Esophagus muscularis mucosa (tissue), 4 donors: ENCODE data around the gene SLC4A5. TPM values are rescaled to one million over a fixed set of nuclear protein-coding genes. Genes with fewer than 3 reads are reported as not detected.

ENCODE experiments used
- DNase-seq: peaks from one replicate; pipeline ENCODE4 v3.0.0-alpha.2; 2017; ENCODE audit errors: extremely low spot score
- H3K27ac ChIP-seq, 4 donors: fragments of 200-600 bp; sonication (generic); replicated peaks in 1 of 4; 1 replicate in 3 of 4; 2 replicates in 1 of 4; pipeline ENCODE4 v1.5.1; 2016 to 2019; ENCODE audit warnings: mild to moderate bottlenecking in 1 of 4
- H3K27me3 ChIP-seq, 4 donors: fragments of 200-600 bp; sonication (generic); one replicate each; pipeline versions ENCODE4 v1.5.1 to v1.6.0; 2016 to 2019
- H3K36me3 ChIP-seq, 4 donors: fragments of 200-600 bp; sonication (generic); one replicate each; pipeline ENCODE4 v1.5.1; 2016 to 2019
- H3K4me1 ChIP-seq, 4 donors: fragments of 200-600 bp; sonication (generic); one replicate each; pipeline ENCODE4 v1.5.1; 2016 to 2019
- H3K4me3 ChIP-seq, 4 donors: fragments of 200-600 bp; sonication (generic); 1 replicate in 2 of 4; 2 replicates in 2 of 4; pipeline ENCODE4 v1.5.1; 2016 to 2019; ENCODE audit warnings: mild to moderate bottlenecking in 4 of 4, moderate library complexity in 1 of 4
- H3K9me3 ChIP-seq, 4 donors: fragments of 200-600 bp; sonication (generic); 1 replicate in 3 of 4; 2 replicates in 1 of 4; pipeline ENCODE4 v1.5.1; 2016 to 2019
- CTCF ChIP-seq, 3 experiments: fragments of 200-600 bp in 2 of 3; fragments of 450-650 bp in 1 of 3; sonication (generic) in 2 of 3; IDR thresholded peaks; one replicate each; pipeline ENCODE4 v1.5.1; 2017 to 2019; ENCODE audit warnings: antibody characterized with exemption in 3 of 3, mild to moderate bottlenecking in 2 of 3, moderate library complexity in 1 of 3
- EP300 ChIP-seq: sonication (generic); formaldehyde crosslinking; IDR thresholded peaks from one replicate; pipeline ENCODE4 v1.6.1; 2017; ENCODE audit warnings: antibody characterized with exemption
- POLR2A ChIP-seq: fragments of 450-650 bp; IDR thresholded peaks from one replicate; pipeline ENCODE4 v1.6.1; 2017; ENCODE audit warnings: antibody characterized with exemption, moderate library complexity, mild to moderate bottlenecking, low read depth
- POLR2AphosphoS5 ChIP-seq, 2 donors: sonication (generic); formaldehyde crosslinking; IDR thresholded peaks; one replicate each; pipeline ENCODE4 v1.6.1; 2017; ENCODE audit warnings: antibody characterized with exemption in 2 of 2
- WGBS: methylation state at CpG from one replicate; pipeline ENCODE4 v1.1.5; 2018; 5-methylcytosine and 5-hydroxymethylcytosine counted together
- intact Hi-C: fragments of 100-400 bp; cut with DNase I; formaldehyde crosslinking; loops from one replicate; pipeline ENCODE4 v1.15.1; 2023
- total RNA-seq, 4 donors: library from RNA; depleted of rRNA; stranded (reverse); fragments of >200 nt; gene quantifications; one replicate each; pipeline versions ENCODE4 v1.1.0 to v1.2.1, GENCODE V29; 2016

Gene SLC4A5
- total RNA-seq, 4 donors from 2014 or later: 0.50 to 1.8 (median 1.4) TPM

- DNase-seq: no peak
- intact Hi-C loops: no loop called here
- TF ChIP-seq CTCF (IDR thresholded peaks at IDR 0.05): no peak
- no peak for TF ChIP-seq EP300
- TF ChIP-seq POLR2AphosphoS5 (IDR thresholded peaks at IDR 0.05): no peak
- TF ChIP-seq POLR2A: no peak
- Histone ChIP-seq H3K9me3 (no peaks in the 10 kb centered on the region), H3K36me3 (peaks cover 0 to 22% (median 3%) of the 10 kb centered on the region in 4 donors), H3K4me3 (no peak overlapping the region), H3K27ac (no peak overlapping the region), H3K4me1 (no peaks in the 10 kb centered on the region), H3K27me3 (no peaks in the 10 kb centered on the region)
- WGBS: 86% methylated on average over 1 of the region's 1 CpG
These were observed 45.3 kb downstream of the SLC4A5 start for GRCh38 chr2:74297950-74298349.

DNA sequence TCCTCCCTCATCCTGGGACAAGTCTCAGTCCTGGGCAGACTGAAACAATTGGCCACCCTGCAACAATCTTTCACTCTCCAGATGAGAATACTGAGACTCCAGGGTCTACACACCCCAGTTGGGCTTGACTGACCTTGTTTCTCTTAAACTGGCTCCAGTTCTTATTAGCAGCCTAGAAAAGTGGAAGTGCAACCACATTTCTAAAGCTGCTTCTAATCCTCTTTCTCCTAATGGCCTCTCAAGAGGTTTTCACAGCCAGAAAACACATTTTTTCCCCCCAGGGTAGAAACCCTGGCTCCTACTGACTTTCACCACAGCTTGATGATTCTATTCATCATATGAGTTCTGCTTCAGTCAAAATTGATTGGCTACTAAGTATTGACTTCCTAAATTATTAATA, 45.8 kb downstream of the SLC4A5 start:
- H3K36me3 ChIP-seq: peaks cover 0 to 25% (median 2%) of the 10 kb centered on the region in 4 donors
- no peak for DNase-seq
- H3K9me3 ChIP-seq: no peaks in the 10 kb centered on the region
- no peak for TF ChIP-seq POLR2AphosphoS5 (IDR thresholded peaks at IDR 0.05)
- TF ChIP-seq POLR2A: no peak
- TF ChIP-seq EP300: no peak
- no peak for TF ChIP-seq CTCF (IDR thresholded peaks at IDR 0.05)
- no peaks in the 10 kb centered on the region for H3K4me1 ChIP-seq
- no peaks in the 10 kb centered on the region for H3K27me3 ChIP-seq
- no peak overlapping the region for H3K4me3 ChIP-seq
- intact Hi-C loops: no loop called here
- no peak overlapping the region for H3K27ac ChIP-seq

DNA sequence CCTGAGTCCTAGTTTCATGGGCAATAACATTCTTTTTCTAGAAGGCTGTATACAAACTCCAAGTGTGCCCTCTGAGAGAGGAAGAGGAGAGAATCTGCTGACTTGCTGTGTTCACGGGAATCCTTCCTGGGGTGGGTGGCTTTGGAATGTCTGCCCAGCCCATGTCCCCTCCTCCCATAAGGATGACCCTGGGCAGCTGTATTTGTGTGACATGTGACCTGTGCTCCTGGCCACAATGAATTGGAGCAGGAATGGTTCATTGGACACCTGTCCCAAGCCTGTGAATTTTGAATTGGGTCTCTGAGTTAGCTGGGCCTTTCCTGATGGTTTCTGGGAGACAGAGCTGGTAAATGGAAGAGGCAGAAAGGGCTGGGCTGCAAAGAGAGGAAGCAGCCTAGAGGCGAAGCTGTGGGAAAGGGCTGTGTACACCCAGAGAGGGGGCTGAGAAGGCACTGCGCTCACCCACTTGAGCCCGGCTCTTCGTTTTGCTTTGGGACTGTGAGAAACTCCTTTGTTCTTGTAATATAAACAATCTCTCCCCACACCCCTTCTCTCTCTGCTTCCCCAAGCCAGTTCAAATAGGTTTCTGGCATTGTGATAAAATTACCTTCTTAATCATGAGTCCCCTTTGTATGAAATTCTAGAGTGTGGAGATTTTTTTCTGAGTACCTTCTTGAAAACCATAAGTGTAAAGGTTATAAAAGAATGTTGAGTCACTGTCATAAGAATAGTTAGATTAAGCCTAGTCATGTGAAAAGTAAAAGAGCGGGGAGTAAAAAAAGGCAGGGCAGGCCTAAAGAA, 49.8 kb downstream of the SLC4A5 start:
- DNase-seq: no peak
- Histone ChIP-seq H3K9me3 (no peaks in the 10 kb centered on the region), H3K4me3 (no peak overlapping the region), H3K27me3 (no peaks in the 10 kb centered on the region), H3K27ac (no peak overlapping the region), H3K4me1 (no peaks in the 10 kb centered on the region), H3K36me3 (peaks cover 0 to 19% (median 0%) of the 10 kb centered on the region in 4 donors)
- WGBS: 82% methylated on average over 6 of the region's 6 CpGs
- intact Hi-C loops: no loop called here
- TF ChIP-seq CTCF (IDR thresholded peaks at IDR 0.05) (no peak), POLR2A (no peak), POLR2AphosphoS5 (IDR thresholded peaks at IDR 0.05) (no peak), EP300 (no peak)

DNA sequence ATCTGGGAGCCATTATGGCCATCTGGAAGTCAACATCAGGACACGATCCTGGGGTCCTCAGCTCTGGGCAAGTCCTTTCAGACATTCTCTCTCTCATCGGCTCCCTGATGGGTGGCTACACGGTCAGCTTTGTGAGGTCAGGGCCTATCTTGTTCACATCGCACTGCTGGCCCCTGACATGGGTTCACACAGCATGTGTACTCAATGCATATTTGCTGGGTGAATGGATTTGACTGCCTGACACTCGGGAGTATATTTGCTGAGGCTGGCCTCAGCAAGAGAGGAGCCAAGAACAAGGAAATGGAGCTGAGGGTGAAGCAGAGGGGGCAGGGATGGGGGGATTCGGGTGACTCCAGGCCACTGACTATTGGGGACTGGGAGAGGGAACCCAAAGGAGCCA, 50.5 kb downstream of the SLC4A5 start:
- Histone ChIP-seq H3K9me3 (no peaks in the 10 kb centered on the region), H3K36me3 (peaks cover 0 to 19% (median 0%) of the 10 kb centered on the region in 4 donors), H3K4me3 (no peak overlapping the region), H3K4me1 (no peaks in the 10 kb centered on the region), H3K27ac (no peak overlapping the region), H3K27me3 (no peaks in the 10 kb centered on the region)
- intact Hi-C loops: no loop called here
- WGBS: 89% methylated on average over 6 of the region's 6 CpGs
- DNase-seq: no peak
- no peak for TF ChIP-seq POLR2A
- no peak for TF ChIP-seq EP300
- no peak for TF ChIP-seq CTCF (IDR thresholded peaks at IDR 0.05)
- TF ChIP-seq POLR2AphosphoS5 (IDR thresholded peaks at IDR 0.05): no peak
